Memory B cell (primary cell): ENCODE results near the gene STK11.

Experiments
- ATAC-seq: fragments of 150-1000 bp; cut with Tn5 transposase; 2 replicates; pipeline ENCODE4 v1.10.0; 2021; ENCODE audit warnings: low read depth, mild to moderate bottlenecking, moderate library complexity
- DNase-seq, 2 donors: peaks; one replicate each; pipeline ENCODE4 v3.0.0; 2022; ENCODE audit warnings: low spot score in 2 of 2
- H3K27ac Mint-ChIP-seq: one replicate; pipeline ENCODE4 v1.8.0; 2022; ENCODE audit warnings: mild to moderate bottlenecking, moderate library complexity, mixed read lengths
- H3K27me3 Mint-ChIP-seq: one replicate; pipeline ENCODE4 v1.8.0; 2022; ENCODE audit warnings: mixed read lengths
- H3K36me3 Mint-ChIP-seq: one replicate; pipeline ENCODE4 v1.8.0; 2022; ENCODE audit warnings: mild to moderate bottlenecking, mixed read lengths
- H3K4me1 Mint-ChIP-seq: one replicate; pipeline ENCODE4 v1.8.0; 2022; ENCODE audit warnings: mixed read lengths
- H3K4me3 Mint-ChIP-seq: one replicate; pipeline ENCODE4 v1.8.0; 2022; ENCODE audit warnings: mild to moderate bottlenecking, moderate library complexity, mixed read lengths
- H3K9me3 Mint-ChIP-seq: one replicate; pipeline ENCODE4 v1.8.0; 2022; ENCODE audit warnings: mixed read lengths

Gene STK11, protein sequence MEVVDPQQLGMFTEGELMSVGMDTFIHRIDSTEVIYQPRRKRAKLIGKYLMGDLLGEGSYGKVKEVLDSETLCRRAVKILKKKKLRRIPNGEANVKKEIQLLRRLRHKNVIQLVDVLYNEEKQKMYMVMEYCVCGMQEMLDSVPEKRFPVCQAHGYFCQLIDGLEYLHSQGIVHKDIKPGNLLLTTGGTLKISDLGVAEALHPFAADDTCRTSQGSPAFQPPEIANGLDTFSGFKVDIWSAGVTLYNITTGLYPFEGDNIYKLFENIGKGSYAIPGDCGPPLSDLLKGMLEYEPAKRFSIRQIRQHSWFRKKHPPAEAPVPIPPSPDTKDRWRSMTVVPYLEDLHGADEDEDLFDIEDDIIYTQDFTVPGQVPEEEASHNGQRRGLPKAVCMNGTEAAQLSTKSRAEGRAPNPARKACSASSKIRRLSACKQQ

DNA sequence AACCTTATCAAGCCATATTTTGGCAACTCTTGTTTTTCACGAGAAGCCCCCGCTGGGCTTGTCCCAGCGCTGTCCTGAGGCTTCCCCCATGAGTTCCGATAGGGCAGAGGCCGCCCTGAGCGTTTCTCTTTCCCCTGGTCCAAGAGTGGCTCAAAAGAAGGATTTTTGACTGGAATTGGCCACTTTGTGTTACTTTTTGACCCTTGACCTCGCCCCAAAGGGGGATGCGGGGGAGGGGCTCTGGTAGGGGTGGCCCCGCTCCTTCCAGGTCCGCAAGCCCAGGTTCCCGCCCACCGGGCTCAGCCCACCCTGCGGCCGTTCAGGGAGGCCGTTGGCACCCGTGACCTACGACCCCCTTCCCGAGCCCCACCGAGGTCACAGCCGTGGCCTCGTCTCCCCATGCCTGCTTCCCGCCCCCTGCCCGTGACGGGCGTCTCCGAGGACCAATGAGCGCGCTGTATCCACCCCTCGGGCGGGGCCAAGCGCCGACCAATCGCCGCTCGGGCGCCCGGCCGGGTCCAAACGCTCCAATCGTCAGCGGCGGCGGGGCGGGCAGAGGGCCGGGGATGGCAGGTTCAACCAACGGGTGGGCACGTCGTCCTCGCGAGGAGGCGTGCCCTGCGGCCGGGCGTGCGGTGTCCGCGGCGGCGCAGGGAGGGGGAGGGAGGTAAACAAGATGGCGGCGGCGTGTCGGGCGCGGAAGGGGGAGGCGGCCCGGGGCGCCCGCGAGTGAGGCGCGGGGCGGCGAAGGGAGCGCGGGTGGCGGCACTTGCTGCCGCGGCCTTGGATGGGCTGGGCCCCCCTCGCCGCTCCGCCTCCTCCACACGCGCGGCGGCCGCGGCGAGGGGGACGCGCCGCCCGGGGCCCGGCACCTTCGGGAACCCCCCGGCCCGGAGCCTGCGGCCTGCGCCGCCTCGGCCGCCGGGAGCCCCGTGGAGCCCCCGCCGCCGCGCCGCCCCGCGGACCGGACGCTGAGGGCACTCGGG lies at the start of gene STK11:
Gene STK11 (plus strand): TSS at position 665 of the 986 bp plus-strand sequence. CDS start 1,136 bp downstream, outside the sequence.
- no peaks in the 10 kb centered on the region for H3K9me3 Mint-ChIP-seq
- no peaks in the 10 kb centered on the region for H3K36me3 Mint-ChIP-seq
- DNase-seq (peak; percentile 100), ATAC-seq (peak; percentile 92)
- no peaks in the 10 kb centered on the region for H3K27me3 Mint-ChIP-seq
- peak within 1 kb of the TSS; percentile 92 for H3K4me3 Mint-ChIP-seq
- peak within 1 kb of the TSS; percentile 92 for H3K27ac Mint-ChIP-seq
- peaks cover 16% of the 10 kb centered on the region for H3K4me1 Mint-ChIP-seq

DNA sequence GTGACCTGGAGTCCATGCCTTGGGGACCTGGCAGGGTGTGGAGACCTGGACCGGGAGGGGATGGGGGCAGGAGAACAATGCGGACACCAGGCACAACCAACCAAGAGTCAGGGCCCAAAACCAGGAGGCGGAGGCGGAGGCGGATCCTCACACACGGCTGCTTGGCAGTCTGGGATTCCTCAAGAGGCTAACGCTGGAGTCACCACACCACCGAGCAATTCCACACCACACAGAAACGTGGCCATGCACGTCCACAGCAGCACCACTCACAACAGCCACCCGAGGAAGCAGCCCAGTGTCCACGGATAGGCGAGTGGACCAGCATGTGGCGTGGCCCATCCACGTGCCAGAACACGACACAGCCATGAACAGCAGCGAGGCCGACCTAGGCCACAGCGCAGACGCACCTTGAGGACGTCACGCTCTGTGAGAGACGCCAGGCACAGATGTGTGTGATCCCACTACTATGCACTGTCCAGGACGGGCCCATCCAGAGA lies 49.2 kb upstream of the STK11 start:
- no peak overlapping the region for H3K4me3 Mint-ChIP-seq
- no peak overlapping the region for H3K27ac Mint-ChIP-seq
- H3K9me3 Mint-ChIP-seq = no peaks in the 10 kb centered on the region
- H3K4me1 Mint-ChIP-seq = peaks cover 2% of the 10 kb centered on the region
- no peaks in the 10 kb centered on the region for H3K27me3 Mint-ChIP-seq
- DNase-seq (no peak), ATAC-seq (no peak)
- peaks cover 2% of the 10 kb centered on the region for H3K36me3 Mint-ChIP-seq

- no peak for DNase-seq
- H3K36me3 Mint-ChIP-seq = peaks cover 2% of the 10 kb centered on the region
- ATAC-seq = no peak
- H3K27me3 Mint-ChIP-seq = no peaks in the 10 kb centered on the region
- no peak overlapping the region for H3K4me3 Mint-ChIP-seq
- H3K27ac Mint-ChIP-seq = no peak overlapping the region
- peaks cover 4% of the 10 kb centered on the region for H3K4me1 Mint-ChIP-seq
- H3K9me3 Mint-ChIP-seq = no peaks in the 10 kb centered on the region
These were observed 48.6 kb upstream of the STK11 start for GRCh38 chr19:1156830-1157615.

DNA sequence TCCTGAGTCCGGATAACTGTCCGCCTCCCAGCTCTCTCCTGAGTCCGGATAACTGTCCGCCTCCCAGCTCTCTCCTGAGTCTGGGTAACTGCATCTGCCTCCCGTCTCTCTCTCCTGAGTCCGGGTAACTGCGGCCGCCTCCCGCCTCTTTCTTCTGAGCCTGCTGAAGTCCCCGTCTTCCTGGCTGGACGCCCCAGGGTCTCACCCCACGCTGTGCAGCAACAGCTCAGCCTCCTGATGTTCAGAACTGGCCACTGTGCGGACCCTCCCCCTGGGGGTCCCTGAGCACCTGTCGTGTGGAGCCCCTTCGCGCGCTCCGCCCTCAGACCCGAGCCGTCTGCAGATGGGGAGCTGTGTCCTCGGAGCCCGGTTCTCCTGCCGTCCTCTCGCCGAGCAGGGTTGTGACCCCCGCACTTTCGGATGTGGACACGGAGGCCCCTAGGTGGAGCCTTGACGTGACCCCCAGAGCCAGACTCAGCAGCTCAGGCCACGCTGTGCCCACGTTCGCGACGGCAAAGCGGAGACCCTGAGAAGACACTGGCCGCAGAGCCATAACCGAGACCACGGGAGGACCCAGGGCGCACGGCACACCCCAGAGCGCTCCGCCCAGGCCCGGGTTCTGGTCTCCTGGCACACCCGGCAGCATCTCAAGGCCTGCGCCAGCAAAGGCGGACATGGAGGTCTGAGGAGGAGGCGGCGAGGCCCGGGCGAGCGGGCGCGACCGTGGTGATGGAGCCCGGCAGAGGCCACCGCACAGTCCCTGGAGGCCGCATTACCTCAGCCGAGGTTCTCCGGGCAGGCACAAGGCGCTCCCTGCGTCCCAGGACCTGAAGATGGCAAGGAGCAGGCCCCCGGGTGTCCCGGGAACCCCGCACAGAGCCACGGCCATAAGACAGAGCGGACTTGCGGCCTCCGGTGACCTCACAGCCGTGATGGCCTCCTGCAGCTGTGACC lies 47.4 kb upstream of the STK11 start:
- Mint-ChIP-seq H3K27ac (no peak overlapping the region), H3K9me3 (no peaks in the 10 kb centered on the region), H3K4me1 (peaks cover 10% of the 10 kb centered on the region), H3K4me3 (no peak overlapping the region), H3K27me3 (no peaks in the 10 kb centered on the region), H3K36me3 (no peaks in the 10 kb centered on the region)
- DNase-seq (no peak), ATAC-seq (no peak)

DNA sequence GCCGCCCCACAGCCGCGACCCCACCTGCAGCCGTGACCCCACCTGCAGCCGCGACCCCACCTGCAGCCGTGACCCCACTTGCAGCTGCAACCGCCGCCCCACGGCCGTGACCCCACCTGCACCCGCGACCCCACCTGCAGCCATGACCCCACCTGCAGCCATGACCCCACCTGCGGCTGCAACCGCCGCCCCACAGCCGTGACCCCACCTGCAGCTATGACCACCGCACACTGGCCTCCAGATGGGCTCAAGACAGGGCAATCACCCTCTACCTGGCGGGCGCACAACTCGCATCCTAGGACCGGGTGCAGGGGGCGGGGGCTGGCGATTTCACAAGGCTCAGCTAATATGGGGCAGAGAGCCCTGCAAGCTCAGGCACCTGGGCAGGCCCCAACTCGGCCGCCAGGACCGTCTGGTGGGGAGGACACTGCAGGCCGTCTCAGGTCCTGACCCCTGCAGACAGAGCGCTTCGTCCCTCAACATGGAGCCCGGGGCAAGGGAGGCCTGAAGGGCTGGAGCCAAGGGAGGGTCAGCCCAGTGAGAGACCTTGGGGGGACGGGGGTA lies 46.6 kb upstream of the STK11 start:
- Mint-ChIP-seq H3K27me3 (no peaks in the 10 kb centered on the region), H3K27ac (no peak overlapping the region), H3K4me3 (no peak overlapping the region), H3K9me3 (no peaks in the 10 kb centered on the region), H3K4me1 (peaks cover 10% of the 10 kb centered on the region), H3K36me3 (no peaks in the 10 kb centered on the region)
- no peak for DNase-seq
- no peak for ATAC-seq

- Mint-ChIP-seq H3K36me3 (no peaks in the 10 kb centered on the region), H3K27ac (peak overlapping the region; percentile 63), H3K9me3 (no peaks in the 10 kb centered on the region), H3K4me1 (peaks cover 10% of the 10 kb centered on the region), H3K27me3 (no peaks in the 10 kb centered on the region), H3K4me3 (no peak overlapping the region)
- ATAC-seq (no peak), DNase-seq (no peak)
These were observed 45.5 kb upstream of the STK11 start for GRCh38 chr19:1159864-1160595.

DNA sequence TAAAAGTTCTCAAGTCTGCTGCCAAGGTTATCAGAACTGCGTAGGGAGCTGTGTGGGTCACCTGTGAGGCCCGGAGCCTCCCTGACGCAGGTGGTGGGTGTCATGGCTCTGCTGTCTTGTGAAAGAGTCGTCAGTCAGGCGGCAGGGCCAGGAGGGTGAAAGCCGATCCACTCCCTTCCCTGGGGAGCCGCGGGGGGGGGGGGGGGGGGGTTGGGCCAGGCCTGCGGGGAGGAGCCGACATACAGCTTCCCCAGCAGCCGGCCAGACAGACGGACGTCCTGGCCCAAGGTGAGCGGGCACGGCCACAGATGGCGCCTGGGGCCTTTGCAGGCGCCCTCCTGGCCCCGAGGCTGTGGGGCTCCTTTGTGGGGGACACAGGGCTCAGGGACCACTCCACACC lies 43.9 kb upstream of the STK11 start:
- Mint-ChIP-seq H3K36me3 (no peaks in the 10 kb centered on the region), H3K4me1 (peaks cover 14% of the 10 kb centered on the region), H3K27me3 (no peaks in the 10 kb centered on the region), H3K4me3 (no peak overlapping the region), H3K9me3 (no peaks in the 10 kb centered on the region), H3K27ac (peak overlapping the region; percentile 73)
- DNase-seq (no peak), ATAC-seq (peak; percentile 72)

DNA sequence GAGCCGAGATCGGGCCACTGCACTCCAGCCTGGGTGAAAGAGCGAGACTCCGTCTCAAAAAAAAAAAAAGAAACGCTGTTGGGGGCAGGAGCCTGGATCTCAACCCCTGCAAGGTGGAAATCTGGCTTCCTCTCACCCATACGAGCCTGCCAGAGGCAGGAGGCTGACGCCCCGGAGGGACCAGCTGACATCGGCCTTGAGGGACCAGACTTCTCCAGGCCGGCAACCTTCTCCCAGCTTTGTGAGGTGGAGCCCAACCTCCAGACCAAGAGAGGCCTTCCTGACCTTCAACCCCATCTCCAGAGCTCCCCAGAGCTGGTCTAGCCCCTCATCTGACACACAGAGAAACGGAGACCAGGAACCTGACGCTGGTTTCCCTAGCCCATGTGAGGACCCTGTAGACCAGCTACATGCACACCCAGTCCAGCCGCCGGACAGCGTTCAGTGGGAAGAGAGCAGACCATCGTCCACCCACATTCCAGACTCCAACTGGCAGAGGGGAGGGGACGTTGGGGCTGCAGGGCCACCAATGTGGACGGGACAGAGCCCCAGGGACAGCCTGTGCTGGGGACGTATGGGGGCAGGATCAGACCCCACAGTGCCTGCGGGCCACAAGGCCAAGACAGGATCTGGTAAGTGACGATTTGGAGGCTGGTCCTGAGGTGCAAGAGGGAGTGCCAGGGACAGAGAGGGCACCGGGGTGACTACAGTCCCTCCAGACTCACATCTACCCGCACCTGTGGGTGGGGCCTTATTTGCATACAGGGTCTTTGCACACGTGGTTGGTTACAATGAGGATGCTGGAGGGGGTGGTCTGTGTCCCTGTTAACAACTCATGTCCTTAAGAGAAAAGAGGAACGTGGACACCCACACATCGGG lies 42.9 kb upstream of the STK11 start:
- Mint-ChIP-seq H3K36me3 (no peaks in the 10 kb centered on the region), H3K27ac (peak overlapping the region; percentile 14), H3K27me3 (no peaks in the 10 kb centered on the region), H3K9me3 (no peaks in the 10 kb centered on the region), H3K4me1 (peaks cover 14% of the 10 kb centered on the region), H3K4me3 (no peak overlapping the region)
- DNase-seq (no peak), ATAC-seq (peak; percentile 24)

DNA sequence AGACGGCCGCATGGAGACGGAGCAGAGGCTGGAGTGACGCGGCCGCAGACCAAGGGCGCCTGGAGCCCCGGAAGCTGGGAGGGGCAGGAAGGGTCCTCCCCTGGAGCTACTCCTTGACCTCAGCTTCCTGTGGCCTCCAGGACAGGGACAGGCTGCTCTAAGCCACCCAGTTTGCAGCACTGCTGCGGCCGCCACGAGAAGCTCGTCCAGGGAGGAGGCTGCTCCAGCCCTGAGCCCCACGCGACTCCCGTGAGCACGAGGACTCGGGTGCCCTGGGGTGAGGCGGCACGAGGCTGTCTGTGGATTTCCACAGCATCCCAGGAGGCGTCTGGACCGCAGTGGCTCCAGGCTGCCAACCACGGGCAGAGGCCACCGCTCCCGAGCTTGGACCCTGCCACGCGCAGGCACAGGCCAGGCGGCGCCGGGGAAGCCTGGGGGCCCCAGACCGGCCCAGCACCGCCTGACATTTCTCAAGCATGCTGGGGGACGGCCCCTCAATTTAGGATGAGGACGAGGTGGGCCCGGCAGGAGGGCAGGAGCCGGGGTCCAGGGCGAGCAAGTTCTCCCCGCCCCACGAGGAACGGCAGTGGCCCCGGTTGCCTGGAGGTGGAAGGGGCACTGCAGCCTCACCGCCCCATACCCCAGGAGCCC lies 42.2 kb upstream of the STK11 start:
- Mint-ChIP-seq H3K36me3 (no peaks in the 10 kb centered on the region), H3K4me1 (peaks cover 14% of the 10 kb centered on the region), H3K27me3 (no peaks in the 10 kb centered on the region), H3K4me3 (no peak overlapping the region), H3K9me3 (no peaks in the 10 kb centered on the region), H3K27ac (peak overlapping the region; percentile 14)
- DNase-seq (no peak), ATAC-seq (no peak)

DNA sequence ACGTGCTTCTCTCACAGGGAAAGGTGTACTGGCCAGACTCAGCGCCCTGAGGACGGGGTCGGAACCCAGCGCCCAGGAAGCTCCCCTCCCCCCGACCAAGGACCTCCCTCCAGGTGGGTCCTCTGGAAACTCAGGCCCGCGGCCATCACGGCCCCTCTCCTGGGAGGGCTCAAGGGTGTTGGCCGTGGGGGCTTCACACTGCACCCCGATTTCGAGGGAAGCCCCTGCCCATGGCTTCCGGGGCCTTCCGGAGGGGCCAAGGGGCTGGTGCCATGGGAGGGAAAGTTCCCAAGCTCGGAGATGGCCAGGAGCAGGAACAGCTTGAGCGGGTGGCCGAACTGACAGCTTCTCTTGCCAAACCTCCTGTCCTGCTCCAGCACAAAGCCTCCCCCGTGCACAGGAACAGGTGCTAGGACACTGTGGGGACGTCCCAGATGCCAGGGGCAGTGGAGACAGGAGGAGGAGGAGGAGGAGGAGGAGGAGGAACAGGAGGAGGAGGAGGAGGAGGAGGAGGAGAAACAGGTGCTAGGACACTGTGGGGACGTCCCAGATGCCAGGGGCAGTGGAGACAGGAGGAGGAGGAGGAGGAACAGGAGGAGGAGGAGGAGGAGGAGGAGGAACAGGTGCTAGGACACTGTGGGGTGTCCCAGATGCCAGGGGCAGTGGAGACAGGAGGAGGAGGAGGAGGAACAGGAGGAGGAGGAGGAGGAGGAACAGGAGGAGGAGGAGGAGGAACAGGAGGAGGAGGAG lies 41.5 kb upstream of the STK11 start:
- H3K4me3 Mint-ChIP-seq = no peak overlapping the region
- no peak for DNase-seq
- H3K27me3 Mint-ChIP-seq = no peaks in the 10 kb centered on the region
- no peak overlapping the region for H3K27ac Mint-ChIP-seq
- ATAC-seq = no peak
- peaks cover 14% of the 10 kb centered on the region for H3K4me1 Mint-ChIP-seq
- no peaks in the 10 kb centered on the region for H3K36me3 Mint-ChIP-seq
- no peaks in the 10 kb centered on the region for H3K9me3 Mint-ChIP-seq
